ENCODE data around the gene PPARD.

Gene PPARD

GRCh38 chr6:35370124-35370741 lies 27.9 kb downstream of the PPARD start:
- H3K27ac Mint-ChIP-seq, result peak overlapping the region; percentile 86
- CTCF ChIA-PET, result interaction anchor here (0.7 kb wide), 1 partner anchor 99 kb away, joined by 3 read pairs; no protein-coding TSS in a partner anchor
- H3K36me3 Mint-ChIP-seq, result peaks cover 49% of the 10 kb centered on the region
- DNase-seq, result peak; percentile 43
- peaks cover 57% of the 10 kb centered on the region for H3K4me1 Mint-ChIP-seq
- H3K9me3 Mint-ChIP-seq, result no peaks in the 10 kb centered on the region
- no peaks in the 10 kb centered on the region for H3K27me3 Mint-ChIP-seq
- peak overlapping the region; percentile 22 for H3K4me3 Mint-ChIP-seq

DNA sequence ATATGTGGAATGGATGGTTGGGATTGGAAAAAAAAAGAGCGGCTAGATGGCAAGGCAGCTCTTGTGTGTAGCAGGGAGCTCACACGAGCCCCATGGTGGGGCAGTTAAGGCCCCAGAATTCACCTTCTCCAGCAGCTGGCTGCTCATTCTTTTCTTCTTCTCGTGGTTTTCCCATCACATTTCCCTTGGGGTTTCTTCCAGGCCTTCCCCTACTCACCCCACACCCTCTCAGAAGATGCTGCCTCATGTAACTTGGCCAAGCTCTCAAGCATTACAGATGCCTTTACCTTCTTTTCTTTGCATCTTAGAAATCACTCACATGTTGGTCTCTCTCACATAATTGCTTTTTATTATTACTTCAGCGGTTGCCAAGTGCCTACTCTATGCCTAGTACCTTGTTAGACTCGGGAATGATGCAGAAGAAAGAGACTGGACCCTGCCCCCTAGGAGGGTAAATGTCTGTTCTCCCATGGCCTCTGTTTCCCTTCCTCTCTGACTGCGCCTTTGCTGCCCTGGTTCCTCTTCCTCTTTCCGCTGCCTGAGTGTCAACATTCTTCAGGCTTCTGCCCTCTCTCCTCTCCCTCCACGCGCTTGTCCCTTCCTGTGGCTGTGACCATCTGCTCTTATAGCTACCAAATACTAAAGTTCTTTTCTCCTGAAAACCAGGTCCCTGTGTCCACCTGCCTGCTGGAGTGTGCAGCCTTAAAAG lies 28.6 kb downstream of the PPARD start:
- Mint-ChIP-seq H3K4me1 (peaks cover 52% of the 10 kb centered on the region), H3K9me3 (no peaks in the 10 kb centered on the region), H3K4me3 (no peak overlapping the region), H3K27ac (peak overlapping the region; percentile 86), H3K27me3 (no peaks in the 10 kb centered on the region), H3K36me3 (peaks cover 44% of the 10 kb centered on the region)
- CTCF ChIA-PET, result interaction anchor here (0.7 to 1.3 kb wide), 2 partner anchors 78 to 98 kb away, joined by 3 to 4 read pairs; no protein-coding TSS in a partner anchor
- peak; percentile 14 for DNase-seq

GRCh38 chr6:35371494-35372262 lies 29.3 kb downstream of the PPARD start:
- peaks cover 43% of the 10 kb centered on the region for H3K36me3 Mint-ChIP-seq
- H3K4me3 Mint-ChIP-seq, result no peak overlapping the region
- CTCF ChIA-PET, result interaction anchor here (1.3 kb wide), 1 partner anchor 78 kb away, joined by 4 read pairs; no protein-coding TSS in a partner anchor
- peak; percentile 7 for DNase-seq
- no peaks in the 10 kb centered on the region for H3K27me3 Mint-ChIP-seq
- H3K4me1 Mint-ChIP-seq, result peaks cover 55% of the 10 kb centered on the region
- peak overlapping the region; percentile 58 for H3K27ac Mint-ChIP-seq
- H3K9me3 Mint-ChIP-seq, result no peaks in the 10 kb centered on the region

GRCh38 chr6:35372633-35373032 lies 30.3 kb downstream of the PPARD start:
- Mint-ChIP-seq H3K36me3 (peaks cover 36% of the 10 kb centered on the region), H3K27ac (no peak overlapping the region), H3K9me3 (no peaks in the 10 kb centered on the region), H3K4me1 (peaks cover 46% of the 10 kb centered on the region), H3K4me3 (no peak overlapping the region), H3K27me3 (no peaks in the 10 kb centered on the region)
- CTCF ChIA-PET, result no interaction called here
- peak; percentile 11 for DNase-seq

DNA sequence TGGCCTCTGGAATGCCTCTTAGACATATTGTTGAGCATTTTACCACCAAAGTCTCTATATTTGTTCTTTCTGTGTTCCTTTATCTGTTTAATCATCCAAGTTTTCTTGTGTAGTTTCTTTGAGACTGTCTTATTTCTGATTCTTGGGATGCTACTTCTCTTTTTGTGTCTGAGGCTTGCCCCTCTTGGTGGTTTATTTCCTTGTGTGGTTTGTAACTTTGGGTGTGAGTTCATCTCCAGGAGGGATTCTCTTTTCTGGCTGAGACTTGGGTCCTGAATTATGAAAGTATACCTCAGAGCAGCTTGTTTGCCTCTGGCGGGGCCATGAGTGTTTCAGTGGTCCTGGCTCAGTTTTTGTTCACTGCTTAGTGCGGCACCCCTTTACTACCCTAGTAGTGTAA lies 33.9 kb downstream of the PPARD start:
- H3K4me1 Mint-ChIP-seq, result peaks cover 16% of the 10 kb centered on the region
- no peak overlapping the region for H3K4me3 Mint-ChIP-seq
- peak; percentile 14 for DNase-seq
- H3K36me3 Mint-ChIP-seq, result peaks cover 30% of the 10 kb centered on the region
- H3K27ac Mint-ChIP-seq, result no peak overlapping the region
- CTCF ChIA-PET, result no interaction called here
- no peaks in the 10 kb centered on the region for H3K27me3 Mint-ChIP-seq
- H3K9me3 Mint-ChIP-seq, result no peaks in the 10 kb centered on the region

DNA sequence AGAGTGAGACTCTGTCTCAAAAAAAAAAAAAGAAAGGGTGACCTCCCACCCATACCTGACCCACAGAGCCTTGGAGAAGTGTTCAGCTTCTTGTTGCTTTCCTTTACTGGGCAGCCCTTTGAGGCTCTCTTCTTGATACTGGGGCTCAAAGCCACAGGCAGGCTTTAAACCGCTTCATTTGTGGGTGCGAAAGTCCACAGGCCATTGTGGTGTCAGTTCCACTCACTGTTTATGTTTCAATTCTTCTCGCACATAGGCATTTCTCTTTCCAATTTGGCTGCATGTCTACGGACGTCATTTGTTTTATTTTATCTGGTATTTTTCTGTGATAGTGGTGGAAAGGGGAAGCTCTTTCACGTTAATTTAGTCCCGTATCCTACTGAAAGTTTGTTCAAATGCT lies 34.6 kb downstream of the PPARD start:
- Mint-ChIP-seq H3K27me3 (no peaks in the 10 kb centered on the region), H3K27ac (no peak overlapping the region), H3K4me3 (no peak overlapping the region), H3K9me3 (no peaks in the 10 kb centered on the region), H3K4me1 (peaks cover 10% of the 10 kb centered on the region), H3K36me3 (peaks cover 30% of the 10 kb centered on the region)
- CTCF ChIA-PET, result interaction anchor here (1.0 to 1.2 kb wide), 2 partner anchors 9 to 91 kb away, joined by 3 read pairs; no protein-coding TSS in a partner anchor
- no peak for DNase-seq

GRCh38 chr6:35378261-35378660 lies 35.9 kb downstream of the PPARD start:
- peaks cover 12% of the 10 kb centered on the region for H3K4me1 Mint-ChIP-seq
- H3K27ac Mint-ChIP-seq, result no peak overlapping the region
- peaks cover 3% of the 10 kb centered on the region for H3K9me3 Mint-ChIP-seq
- CTCF ChIA-PET, result interaction anchor here (1.0 to 1.2 kb wide), 3 partner anchors 10 to 89 kb away, joined by 3 to 5 read pairs (median 3); no protein-coding TSS in a partner anchor
- H3K27me3 Mint-ChIP-seq, result no peaks in the 10 kb centered on the region
- H3K4me3 Mint-ChIP-seq, result no peak overlapping the region
- no peak for DNase-seq
- peaks cover 30% of the 10 kb centered on the region for H3K36me3 Mint-ChIP-seq

DNA sequence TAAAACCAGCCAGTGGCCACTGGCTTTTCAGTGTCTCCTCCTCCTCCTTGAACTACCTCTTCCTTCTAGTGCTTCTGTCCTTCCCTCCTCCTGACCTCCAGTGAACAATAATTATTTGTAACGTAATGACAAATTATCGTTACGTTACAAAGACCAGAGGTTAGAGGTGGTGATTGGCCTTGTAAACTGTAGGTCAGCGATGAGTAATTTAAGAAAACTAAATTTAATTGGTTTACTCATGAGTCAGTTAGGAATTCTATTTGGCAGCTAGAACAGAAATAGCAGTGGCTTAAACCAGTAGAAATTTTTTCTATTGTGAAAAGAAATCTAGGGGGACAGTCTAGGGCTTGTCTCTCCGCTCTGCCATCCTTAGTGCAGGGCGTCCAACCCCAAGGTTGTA lies 38.8 kb downstream of the PPARD start:
- Mint-ChIP-seq H3K9me3 (peaks cover 3% of the 10 kb centered on the region), H3K36me3 (peaks cover 26% of the 10 kb centered on the region), H3K27me3 (no peaks in the 10 kb centered on the region), H3K4me1 (peaks cover 15% of the 10 kb centered on the region), H3K4me3 (no peak overlapping the region), H3K27ac (no peak overlapping the region)
- DNase-seq, result no peak
- CTCF ChIA-PET, result no interaction called here

DNA sequence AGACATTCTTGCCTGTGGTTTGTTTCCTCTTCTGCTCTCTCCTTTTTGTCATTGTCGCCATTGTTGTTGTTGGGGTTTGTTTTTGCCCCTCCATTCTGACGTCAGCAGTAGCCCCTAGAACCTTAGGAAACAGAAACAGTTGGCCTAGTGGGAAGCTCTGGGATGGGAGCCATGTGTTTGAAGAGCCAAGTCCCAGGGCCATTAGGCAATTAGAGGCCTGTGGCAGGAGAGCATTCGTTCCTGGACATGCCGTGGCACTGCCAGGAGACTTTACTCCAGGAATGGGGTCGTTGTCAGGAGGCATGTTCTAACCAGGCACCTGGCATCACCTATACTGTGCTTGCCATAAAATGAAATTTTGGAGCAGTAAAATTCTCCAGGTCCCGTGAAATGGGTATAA lies 39.7 kb downstream of the PPARD start:
- Mint-ChIP-seq H3K36me3 (peaks cover 28% of the 10 kb centered on the region), H3K4me3 (no peak overlapping the region), H3K4me1 (peaks cover 12% of the 10 kb centered on the region), H3K9me3 (peaks cover 3% of the 10 kb centered on the region), H3K27me3 (no peaks in the 10 kb centered on the region), H3K27ac (no peak overlapping the region)
- no peak for DNase-seq
- CTCF ChIA-PET, result no interaction called here

GRCh38 chr6:35385457-35386202 lies 43.3 kb downstream of the PPARD start:
- no peaks in the 10 kb centered on the region for H3K27me3 Mint-ChIP-seq
- H3K36me3 Mint-ChIP-seq, result peaks cover 25% of the 10 kb centered on the region
- no peak overlapping the region for H3K27ac Mint-ChIP-seq
- no peak overlapping the region for H3K4me3 Mint-ChIP-seq
- H3K9me3 Mint-ChIP-seq, result peaks cover 3% of the 10 kb centered on the region
- H3K4me1 Mint-ChIP-seq, result peaks cover 18% of the 10 kb centered on the region
- CTCF ChIA-PET, result no interaction called here
- DNase-seq, result no peak

GRCh38 chr6:35386989-35387388 lies 44.6 kb downstream of the PPARD start:
- peaks cover 25% of the 10 kb centered on the region for H3K4me1 Mint-ChIP-seq
- H3K27ac Mint-ChIP-seq, result no peak overlapping the region
- CTCF ChIA-PET, result interaction anchor here (0.7 to 0.9 kb wide), 2 partner anchors 28 to 45 kb away, joined by 3 read pairs; no protein-coding TSS in a partner anchor
- H3K4me3 Mint-ChIP-seq, result no peak overlapping the region
- peaks cover 3% of the 10 kb centered on the region for H3K9me3 Mint-ChIP-seq
- H3K36me3 Mint-ChIP-seq, result peaks cover 15% of the 10 kb centered on the region
- no peak for DNase-seq
- H3K27me3 Mint-ChIP-seq, result no peaks in the 10 kb centered on the region

GRCh38 chr6:35388030-35388429 lies 45.7 kb downstream of the PPARD start:
- no peaks in the 10 kb centered on the region for H3K27me3 Mint-ChIP-seq
- peak overlapping the region; percentile 63 for H3K27ac Mint-ChIP-seq
- H3K4me1 Mint-ChIP-seq, result peaks cover 32% of the 10 kb centered on the region
- CTCF ChIA-PET, result no interaction called here
- H3K36me3 Mint-ChIP-seq, result peaks cover 14% of the 10 kb centered on the region
- peaks cover under 1% of the 10 kb centered on the region for H3K9me3 Mint-ChIP-seq
- no peak overlapping the region for H3K4me3 Mint-ChIP-seq
- DNase-seq, result no peak

DNA sequence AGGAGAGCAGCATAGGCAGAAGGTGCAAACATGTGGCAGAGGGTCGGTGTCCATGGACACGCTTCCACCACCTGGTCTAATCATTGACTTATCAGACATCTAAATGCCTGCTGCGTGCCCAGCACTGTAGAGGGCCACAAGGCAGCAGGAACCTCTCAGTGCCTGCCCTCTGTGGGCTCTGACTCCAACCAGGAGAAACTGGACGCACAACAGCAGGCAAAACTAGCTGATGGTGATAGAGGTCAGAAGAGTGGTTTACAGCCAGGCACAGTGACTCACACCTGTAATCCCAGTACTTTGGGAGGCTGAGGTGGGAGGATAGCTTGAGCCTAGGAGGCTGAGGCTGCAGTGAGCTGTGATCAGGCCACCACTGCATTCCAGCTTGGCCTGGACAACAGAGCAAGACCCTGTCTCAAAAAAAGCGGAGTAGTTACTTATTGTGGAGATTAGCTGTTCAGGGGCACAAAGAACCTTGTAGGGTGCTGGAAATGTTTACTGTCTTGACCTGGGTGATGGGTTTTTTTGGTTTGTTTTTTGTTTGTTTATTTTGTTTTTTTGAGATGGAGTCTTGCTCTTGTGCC lies 46.5 kb downstream of the PPARD start:
- peaks cover 13% of the 10 kb centered on the region for H3K36me3 Mint-ChIP-seq
- no peak overlapping the region for H3K4me3 Mint-ChIP-seq
- CTCF ChIA-PET, result no interaction called here
- H3K4me1 Mint-ChIP-seq, result peaks cover 41% of the 10 kb centered on the region
- no peaks in the 10 kb centered on the region for H3K27me3 Mint-ChIP-seq
- DNase-seq, result no peak
- no peaks in the 10 kb centered on the region for H3K9me3 Mint-ChIP-seq
- H3K27ac Mint-ChIP-seq, result no peak overlapping the region
